ENCODE data around the gene COX5A.

Gene COX5A

DNA sequence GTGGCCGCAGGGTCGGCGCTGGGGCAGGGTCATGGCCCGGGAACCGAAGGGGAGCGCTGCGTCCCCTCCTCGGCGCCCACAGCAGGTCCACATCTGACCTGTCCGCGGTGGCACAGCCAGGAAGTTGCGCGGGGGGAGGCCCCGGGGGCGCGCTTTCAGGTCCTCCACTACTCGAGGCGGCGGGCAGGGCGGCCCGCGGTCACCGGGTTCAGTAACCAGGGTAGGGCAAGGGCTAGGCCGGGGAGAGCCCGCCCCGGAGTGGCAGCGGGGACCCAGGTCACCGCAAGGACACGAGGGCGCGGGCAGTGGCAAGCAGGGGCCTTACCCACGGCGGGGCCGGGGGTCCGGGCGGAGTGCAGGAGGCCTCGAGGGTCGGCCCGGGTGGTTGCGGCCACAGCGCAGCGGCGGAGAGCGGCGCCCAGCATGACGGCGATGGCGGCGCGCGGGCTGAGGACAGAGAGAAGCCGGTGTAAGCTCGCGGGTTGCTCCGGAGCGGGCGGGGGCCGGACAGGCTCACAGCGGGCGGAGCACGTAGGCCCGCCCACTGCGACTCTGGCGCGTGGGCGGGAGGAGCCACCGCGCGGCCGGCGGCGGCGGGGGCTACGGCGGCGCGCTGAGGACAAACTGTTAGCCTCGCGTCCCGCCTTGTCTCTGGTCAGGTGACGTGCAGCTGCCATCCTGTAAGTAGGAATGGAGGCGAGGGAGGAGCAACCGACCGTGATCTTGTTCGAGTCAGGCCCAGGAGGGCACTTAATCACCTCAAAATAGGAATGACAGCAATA, at the start of gene COX5A:
Gene COX5A (minus strand): TSS at position 484 of the 782 bp plus-strand sequence. CDS start 59 bp downstream, at position 425.
- DNase-seq, result peak; percentile 87 to 90

DNA sequence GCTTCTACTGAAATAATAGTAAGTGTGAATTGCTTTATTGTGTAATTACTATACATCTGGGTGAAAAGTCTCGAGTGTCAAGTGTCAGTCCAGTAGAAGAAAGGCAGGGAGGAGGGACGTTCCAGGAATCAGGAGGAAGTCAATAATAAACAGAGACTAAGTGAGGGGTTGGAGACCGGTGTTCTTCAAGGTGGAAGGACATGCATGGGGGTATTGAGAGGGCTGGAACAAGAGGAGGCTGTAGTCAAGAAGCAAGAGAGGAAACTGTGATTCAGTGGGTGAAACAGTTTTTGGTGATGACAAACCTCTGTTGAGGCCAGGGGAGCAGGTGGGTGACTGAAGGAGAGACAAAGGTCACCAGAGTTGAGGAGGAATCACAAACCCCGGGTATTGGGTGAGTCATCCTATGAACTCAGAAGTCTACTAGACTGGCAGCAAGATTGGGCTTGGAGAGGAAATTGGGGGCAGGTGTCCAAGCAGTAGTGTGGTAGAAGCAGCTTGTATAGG, 45.9 kb upstream of the COX5A start:
- no peak for DNase-seq

DNA sequence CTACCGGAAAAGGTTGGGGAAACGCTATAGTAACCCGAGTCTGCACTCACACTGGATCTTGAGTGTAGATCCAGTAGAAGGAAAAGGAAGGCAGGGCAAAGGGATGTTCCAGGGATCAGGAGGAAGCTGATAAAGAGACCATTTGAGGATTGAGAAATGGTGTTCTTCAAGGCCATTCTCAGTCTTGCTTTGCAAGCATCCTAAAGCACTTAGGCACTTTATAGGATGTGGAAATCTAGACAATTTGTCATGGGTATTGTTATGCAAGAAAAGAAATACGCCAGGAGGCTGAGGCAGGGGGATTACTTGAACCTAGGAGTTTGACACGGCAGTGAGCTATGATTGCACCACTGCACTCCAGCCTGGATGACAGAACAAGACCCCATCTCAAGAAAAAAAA, 44.3 kb upstream of the COX5A start:
- DNase-seq, result no peak

DNA sequence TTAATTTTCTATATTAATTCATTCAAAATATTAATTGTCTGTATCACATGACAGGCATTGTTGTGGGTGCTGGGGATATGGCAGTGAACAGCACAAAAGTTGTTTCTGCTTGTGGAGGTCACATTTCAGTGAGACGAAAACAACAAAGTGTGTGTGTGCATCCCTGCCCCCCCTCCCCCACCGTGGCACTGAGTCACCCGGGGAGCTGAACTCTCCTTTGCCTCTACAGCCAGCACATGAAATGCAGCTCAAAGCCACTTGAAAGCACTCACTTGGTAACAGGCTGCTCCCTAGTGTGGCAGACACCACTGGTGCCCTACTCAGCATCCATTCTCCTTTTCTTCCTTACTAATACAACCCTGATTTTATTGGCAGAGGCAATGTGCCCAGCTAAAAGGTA, 40.6 kb upstream of the COX5A start:
- peak; percentile 66 for DNase-seq

DNA sequence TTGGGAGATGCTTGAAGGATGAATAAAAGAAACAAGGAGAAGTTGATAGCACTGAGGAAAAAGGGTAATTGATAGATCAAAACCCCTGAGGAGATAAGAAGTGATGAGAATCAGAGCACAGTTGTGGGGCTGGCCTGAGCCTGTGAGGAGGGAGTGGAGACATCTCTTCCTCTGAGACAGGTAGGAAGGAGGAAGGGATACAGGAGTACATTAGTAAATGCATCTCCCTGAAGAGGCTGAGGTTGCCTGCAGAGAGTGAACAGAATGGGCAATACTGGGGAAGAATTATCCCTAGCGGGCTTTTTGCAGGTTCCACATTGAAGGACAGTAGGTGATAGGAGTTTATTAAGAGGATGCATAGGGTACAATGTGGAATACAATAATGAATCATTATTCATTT, 40.2 kb upstream of the COX5A start:
- no peak for DNase-seq

DNA sequence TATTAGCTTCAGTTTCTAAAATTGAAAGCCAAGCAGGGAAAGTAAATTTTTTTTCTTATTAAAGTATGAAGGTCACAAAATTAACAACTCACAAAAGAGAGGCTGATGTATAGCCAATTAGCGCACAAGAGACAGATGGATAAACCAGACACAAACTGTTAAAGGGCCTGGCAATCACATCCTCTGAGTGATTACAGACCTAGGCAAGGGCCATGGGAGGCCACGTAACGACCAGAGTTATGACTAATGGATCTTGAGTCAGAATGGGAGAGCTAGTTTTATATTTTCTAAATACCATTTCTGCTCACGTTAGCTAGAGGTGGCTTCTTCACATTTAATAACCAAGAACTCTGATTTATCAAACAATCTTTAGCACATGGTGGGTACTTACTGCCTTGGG, 39.7 kb upstream of the COX5A start:
- no peak for DNase-seq

DNA sequence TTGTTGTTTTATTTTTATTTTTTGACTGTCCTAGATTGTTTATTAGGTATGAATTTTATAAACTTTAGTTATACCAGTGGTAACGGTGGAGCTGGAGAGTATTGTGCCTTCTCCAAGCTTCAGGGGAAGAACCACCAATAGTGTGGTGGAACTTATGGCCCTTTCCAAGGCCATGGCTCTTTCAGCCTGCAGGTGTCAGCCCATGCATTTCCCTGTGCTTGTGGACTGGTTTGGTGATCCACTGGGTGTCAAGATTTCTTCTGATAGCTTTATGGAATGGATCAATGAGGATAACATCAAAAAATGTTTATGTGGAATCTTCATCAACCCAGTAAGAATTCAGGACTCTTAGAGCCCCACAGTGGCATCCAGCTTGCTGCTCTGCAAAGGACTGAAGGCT, 38.3 kb upstream of the COX5A start:
- no peak for DNase-seq

DNA sequence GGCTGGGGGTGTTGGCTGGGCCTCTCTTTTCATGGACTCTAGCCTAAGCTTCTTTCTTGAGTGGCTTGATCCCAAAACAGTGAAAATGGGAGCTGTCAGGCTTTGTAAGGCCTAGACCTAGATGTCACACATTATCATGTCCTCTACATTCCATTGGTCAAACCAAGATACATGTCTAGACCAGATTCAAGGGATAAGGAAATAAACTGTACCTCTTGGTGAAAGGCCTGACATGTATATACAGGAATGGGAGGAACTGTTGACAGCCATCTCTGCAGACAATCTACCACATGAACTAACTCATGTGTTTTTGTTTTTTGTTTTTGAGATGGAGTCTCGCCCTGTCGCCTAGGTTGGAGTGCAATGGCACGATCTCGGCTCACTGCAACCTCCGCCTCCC, 29.8 kb upstream of the COX5A start:
- no peak for DNase-seq

DNA sequence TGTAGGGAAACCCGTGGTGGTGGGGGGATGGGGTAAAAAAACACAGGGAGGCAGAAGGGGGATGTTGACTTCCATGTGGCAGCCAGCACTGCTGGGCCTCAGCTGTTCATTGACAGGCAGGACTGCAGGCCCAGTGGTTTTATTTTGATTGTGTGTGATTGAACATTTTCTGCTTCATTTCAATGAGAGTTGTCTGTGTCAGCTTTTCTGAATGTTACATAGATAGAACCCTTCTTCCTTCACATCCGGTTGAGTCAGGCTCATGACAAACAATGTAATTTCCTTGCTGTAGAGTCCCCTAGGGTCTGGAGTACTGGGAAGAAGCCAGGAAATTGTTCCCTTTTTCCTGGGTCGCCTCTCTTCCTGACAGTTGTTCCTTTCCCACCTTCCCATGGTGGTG, 26.9 kb upstream of the COX5A start:
- no peak for DNase-seq

DNA sequence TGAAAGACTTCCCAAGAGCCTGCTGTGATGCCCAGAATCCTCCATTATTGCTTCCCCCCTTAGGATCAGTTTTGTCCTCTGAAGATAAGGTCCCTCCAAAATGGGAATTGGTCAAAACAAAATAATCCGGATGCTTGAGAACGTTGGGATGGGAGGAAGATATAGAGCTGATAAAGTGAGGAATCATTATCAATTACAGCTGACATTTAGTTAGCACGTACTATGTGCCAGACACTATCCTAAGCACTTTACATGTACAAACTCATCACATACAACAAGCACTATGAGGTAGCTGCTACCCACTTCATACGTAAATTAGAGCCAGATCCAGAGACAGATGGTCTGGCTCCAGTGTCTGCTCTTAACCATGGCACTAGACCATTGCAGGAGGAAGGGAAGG, 25.3 kb upstream of the COX5A start:
- DNase-seq, result no peak

DNA sequence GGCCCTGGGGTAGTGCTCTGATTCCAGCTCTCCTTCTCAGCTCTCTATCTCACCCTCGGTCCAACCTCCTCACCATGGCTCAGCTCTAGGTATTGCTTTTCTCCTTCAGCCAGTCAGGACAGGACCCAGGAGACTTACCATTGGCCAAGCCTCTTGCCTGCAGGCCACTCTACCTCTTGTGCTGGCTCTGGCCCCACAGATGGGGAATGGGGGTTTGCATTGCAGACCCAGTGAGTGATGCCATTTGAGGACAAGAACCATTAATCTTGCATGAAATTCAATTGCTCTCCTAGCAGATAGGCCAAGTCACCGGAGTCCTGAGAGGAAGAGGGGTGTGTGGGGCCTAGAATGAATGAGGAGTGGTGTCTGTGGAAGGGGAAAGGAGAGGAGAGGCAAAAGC, 24.8 kb upstream of the COX5A start:
- DNase-seq, result no peak

DNA sequence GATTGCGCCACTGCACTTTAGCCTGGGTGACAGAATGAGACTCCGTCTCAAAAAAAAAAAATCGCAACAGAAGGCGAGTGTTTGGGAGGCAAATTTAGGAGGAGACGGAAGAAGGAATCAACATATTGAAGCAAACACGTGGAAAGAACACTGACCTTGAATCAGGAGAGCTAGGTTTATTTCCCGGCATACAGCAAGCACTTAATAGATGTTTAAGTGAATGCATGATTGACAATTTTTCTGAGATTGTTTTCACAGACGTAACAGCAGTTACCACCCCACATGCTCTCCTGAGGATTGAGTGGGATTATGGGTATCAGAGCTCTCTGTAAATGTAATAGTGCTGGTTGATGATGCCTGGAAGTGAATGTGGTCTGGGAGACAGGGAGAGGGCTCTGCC, 24.3 kb upstream of the COX5A start:
- DNase-seq, result no peak

DNA sequence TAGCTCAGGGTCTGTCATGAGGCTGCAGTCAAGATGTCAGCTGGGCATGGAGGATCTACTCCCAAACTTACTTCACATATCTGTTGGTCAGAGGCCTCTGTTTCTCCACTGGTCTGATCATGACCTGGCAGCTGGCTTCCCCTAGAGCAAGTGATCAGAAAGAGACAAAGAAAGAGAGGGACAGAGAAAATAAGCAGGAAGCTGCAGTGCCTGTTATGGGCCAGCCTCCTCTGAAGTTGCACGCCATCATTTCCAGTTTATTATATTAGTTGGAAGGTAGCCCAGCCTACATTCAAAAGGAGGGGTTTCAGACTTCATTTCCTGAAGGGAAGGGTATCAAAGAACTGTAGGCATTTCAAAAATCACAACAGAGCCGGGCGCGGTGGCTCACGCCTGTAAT, 23.7 kb upstream of the COX5A start:
- DNase-seq, result no peak

DNA sequence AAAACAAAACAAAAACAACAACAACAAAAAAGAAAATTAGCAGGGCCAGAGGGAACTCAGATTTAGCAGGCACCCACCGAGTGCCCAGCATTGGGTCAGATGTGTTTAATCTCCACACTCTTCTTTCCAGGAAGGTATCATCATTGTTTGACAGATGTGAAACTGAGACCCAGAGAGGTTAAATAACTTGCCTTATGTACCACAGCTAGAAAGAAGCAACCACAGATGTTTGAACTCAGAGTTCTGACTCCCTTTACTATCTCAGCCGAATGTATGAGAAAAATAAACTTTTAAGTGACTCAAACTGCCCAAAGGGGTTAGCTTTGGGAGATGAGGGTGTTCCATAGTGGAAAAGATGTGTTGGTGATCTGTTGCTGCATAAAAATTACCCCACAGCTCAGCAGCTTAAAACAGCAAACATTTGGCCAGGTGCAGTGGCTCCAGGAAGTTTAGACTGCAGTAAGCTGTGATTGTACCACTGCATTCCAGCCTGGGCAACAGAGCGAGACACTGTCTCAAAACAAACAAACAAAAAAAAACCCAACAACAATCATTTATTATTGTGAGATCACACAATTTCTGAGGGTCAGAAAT, 23.2 kb upstream of the COX5A start:
- no peak for DNase-seq

DNA sequence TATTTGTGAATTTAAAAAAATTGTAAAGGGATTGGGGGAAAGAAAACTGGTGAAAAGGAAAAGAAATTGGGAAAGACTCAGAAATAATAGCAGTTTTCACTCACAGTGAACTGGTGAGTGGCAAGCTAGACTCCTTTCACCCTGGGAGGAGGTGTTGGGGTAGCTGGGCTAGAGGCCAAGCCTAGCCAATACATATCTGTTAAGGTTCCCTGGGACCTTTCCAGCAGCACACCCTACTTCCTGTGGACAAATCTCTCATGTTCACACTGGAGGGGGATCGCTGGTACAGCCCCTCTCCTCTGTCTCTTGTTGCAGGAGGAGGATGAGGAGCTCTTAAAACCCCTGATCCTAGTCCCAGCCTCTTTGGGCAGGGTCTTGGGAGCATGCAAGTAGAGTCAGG, 22.4 kb upstream of the COX5A start:
- DNase-seq, result no peak

DNA sequence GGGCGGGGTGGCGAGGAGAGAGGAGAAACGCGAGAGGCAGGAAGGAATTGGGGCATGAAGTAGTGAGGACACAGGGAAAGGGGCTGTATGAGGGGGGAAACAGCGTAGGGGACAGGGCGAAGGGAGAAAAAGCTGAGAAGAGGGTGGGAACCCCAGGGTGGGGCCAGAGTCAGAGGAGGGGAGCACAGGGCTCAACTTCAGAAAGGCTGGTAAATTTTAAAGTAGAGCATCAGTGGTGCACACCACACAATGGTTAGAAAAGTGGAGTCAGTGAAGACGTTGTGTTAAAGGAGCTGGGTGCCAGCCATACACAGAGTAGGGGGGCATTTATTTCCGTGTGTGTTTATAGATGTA, 21.7 kb upstream of the COX5A start:
- DNase-seq, result no peak

DNA sequence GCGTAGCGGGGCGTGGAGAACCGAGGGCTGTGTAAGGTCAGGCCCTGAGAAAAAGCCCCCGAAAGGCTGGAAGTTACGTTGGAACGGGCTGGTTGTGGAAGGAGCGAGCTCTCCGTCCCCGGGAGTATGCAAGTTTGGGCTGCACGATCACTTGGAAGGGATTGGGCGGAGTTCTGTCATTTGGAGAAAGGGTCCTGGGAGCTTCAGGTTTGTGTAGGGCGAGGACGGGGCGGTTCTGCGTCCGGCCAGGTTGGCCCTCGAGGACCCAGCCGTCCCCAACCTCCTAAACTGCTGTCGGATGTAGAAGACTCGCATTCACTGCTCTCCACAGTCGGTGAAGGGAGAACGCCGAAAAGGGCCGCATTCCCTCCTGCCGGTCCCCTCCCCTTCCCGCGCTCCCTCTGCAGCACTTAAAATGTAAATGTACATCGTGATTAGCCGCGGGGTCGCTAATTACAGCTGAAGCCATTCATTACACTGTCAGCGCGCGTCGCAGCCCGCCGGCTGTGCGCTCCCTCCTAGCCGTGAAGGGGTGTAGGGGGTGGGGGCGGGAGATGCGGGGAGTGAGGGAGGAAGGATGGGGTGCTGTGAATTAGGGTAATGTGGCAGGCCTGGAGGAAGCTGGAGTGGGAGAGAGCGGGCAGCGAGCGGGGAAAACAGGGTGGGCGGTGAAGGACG, 21.2 kb upstream of the COX5A start:
- DNase-seq, result no peak

DNA sequence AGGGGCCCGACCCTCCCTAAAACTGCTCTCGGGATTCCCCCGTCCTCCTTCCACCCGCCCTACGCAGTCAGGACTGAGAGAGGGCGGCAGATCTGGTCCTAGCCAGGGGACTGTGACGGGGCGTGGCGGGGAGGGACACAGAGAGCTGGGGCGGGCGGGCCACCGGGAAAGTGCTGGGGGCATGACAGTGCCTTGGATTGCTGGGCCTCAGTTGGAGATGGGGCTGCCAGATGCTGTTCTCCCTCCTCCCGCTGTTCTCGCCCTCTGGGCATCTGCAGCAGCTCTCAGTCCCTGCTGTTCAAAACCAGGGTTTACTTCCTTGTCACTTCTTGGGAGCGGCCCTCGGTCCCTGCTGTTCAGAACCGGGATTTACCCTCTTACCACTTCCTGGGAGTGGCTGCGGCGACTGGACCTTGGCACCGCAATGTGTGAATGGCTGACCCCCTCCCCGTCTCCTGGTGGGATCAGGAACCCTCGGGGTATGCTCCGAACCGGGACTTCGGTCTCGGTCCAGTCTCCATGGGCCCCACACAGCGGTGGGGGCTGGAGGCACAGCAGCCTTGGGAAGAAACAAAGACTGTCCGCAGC, 20.5 kb upstream of the COX5A start:
- no peak for DNase-seq

DNA sequence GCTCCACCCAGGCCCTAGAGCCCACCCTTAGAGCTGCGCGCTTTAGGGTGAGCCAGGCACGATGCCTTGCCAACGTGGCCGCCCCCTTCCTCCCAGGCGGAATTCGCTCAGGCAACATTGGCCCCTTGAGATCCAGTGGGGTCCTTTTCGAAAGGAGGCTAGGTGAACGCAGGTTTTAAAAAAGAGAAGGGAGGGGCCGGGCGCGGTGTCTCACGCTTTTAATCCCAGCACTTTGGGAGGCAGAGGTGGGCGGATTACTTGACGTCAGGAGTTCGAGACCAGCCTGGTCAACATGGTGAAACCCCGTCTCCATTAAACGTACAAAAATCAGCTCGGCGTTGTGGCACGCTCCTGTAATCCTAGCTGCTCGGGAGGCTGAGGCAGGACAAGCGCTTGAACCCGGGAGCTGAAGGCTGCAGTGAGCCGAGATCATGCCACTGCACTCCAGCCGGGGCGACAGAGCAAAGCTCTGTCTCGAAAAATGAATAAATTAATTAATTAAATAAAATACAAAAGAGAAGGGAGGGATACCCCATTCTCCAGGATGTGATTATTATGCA, 19.7 kb upstream of the COX5A start:
- DNase-seq, result no peak

DNA sequence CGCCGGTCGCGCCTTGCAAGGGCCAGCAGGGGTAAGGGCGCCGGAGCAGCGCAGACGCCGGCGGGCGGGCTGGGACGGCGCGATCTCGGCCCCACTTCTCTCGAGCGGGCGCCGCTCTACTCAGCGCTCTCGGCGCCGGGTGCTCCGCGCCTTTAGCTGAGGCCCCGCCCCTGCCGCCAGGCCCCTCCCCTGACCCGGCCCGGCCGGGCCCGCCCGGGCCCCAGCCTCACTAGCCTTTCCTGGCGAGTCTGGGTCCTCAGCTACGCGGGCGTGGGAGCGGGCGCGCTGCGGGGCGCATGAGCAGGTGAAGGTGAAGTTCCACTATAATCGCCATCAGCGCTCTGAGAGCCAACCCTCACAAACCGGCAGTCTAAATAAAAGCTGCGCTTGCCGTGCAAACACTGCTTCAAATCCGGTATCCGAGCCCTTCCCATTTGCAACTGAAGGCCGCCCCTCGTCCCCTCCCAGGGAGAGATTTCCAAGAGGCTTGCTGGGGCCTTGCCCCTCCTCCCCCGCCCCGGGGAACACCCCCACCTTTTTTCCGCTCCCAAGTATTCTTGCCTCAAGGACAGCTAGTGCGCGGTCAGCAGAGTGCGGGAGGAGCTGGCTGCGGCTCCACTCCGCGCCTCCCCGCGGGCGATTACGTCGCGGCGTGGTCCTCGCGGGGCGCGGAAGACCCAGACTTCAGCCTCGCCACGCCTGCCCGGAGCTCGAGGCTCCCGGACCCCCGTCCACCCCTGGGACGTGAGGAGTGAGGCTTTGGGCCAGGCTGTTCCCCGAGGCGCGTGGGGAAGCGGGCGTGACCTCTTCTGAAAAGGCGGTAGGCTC, 19.0 kb upstream of the COX5A start, which contains the start of gene RPP25:
Gene RPP25 (minus strand): TSS at position 125 of the 828 bp plus-strand sequence. CDS start 189 bp downstream, outside the sequence.
- DNase-seq, result peak; percentile 59 to 73

DNA sequence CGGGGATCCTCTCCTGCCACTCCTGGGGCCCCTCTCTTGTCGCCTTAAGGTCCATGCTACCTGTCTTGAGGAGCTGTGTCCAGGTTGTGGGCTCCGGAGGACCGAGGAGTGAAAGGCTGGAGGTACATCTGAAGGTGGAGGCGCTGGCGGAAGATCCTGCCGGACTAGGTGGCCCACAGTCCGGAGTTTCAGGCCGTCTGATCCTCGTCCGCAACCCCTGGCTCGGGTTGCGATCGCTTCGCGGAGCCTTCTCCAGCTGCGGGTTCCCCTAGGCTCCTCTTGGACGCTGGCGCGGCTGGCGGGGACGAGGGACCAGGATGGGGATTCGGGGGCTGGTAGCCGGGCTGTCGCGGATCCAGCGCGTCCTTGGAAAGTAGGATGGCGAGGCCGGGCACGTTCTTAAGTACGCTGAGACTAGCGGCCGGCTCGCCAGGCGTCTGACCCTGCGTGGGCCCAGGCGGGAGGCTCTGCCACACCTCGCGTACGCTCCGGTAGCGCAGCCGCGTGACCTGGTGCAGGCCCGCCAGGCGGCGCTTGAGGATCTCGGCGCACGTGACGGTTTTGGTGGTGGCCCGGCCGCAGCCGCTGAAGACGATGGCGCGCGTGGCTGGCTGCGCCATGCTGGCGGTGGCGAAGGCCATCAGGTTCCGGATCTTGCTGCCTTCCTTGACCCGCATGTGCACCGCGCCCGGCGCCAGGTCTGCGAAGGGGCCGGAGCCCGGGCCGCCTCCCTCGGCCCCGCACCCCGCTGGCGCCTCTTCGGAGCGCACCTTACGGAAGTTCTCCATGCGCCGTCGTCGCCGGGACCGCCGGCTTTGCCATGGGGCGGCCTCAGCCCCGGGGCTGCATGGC, 18.1 kb upstream of the COX5A start:
- peak; percentile 34 to 63 for DNase-seq
